Testis (tissue), 2 donors: ENCODE results near the gene SNRPD3.

Experiments used
- CTCF ChIP-seq, 3 experiments: fragments of 450-650 bp in 2 of 3; fragments of 200-600 bp in 1 of 3; sonication (generic) in 1 of 3; IDR thresholded peaks; one replicate each; pipeline ENCODE4 v1.5.1; 2016 to 2019; ENCODE audit warnings: antibody characterized with exemption in 3 of 3, mild to moderate bottlenecking in 2 of 3, moderate library complexity in 1 of 3
- POLR2A ChIP-seq: fragments of 450-650 bp; IDR thresholded peaks from one replicate; pipeline ENCODE4 v1.6.1; 2017; ENCODE audit warnings: antibody characterized with exemption, mild to moderate bottlenecking, moderate library complexity

- TF ChIP-seq POLR2A (no peak), CTCF (IDR thresholded peaks at IDR 0.05) (no peak)
Measured at GRCh38 chr22:24583221-24584165, 27.7 kb downstream of the SNRPD3 start.
